GM19438 (cell line): Measurements from ENCODE around the gene ME3.

Experiments used
- ATAC-seq: cut with Tn5 transposase; IDR thresholded peaks from one replicate; pipeline ENCODE4 v1.9.1; 2021; ENCODE audit warnings: low read depth; ENCODE audit not compliant: unreplicated experiment

ME3 gene

GRCh38 chr11:86500500-86501140 lies 171.8 kb downstream of the ME3 start:
- no peak for ATAC-seq

- no peak for ATAC-seq
Observed at GRCh38 chr11:86499723-86500129, 172.7 kb downstream of the ME3 start.

- ATAC-seq, result no peak
Observed at GRCh38 chr11:86497836-86498235, 174.6 kb downstream of the ME3 start.

GRCh38 chr11:86497310-86497709 lies 175.1 kb downstream of the ME3 start:
- no peak for ATAC-seq

- no peak for ATAC-seq
Observed at GRCh38 chr11:86495351-86495750, 177.1 kb downstream of the ME3 start.

- no peak for ATAC-seq
Observed at GRCh38 chr11:86492370-86493010, 179.9 kb downstream of the ME3 start.

- ATAC-seq, result no peak
Observed at GRCh38 chr11:86491027-86491426, 181.4 kb downstream of the ME3 start.

- no peak for ATAC-seq
Observed at GRCh38 chr11:86490582-86490981, 181.8 kb downstream of the ME3 start.

- no peak for ATAC-seq
Observed at GRCh38 chr11:86489442-86489841, 183.0 kb downstream of the ME3 start.

- no peak for ATAC-seq
Observed at GRCh38 chr11:86488553-86488952, 183.9 kb downstream of the ME3 start.

- ATAC-seq, result no peak
Observed at GRCh38 chr11:86487671-86488070, 184.7 kb downstream of the ME3 start.

- ATAC-seq, result no peak
Observed at GRCh38 chr11:86486261-86487030, 186.0 kb downstream of the ME3 start.

GRCh38 chr11:86484795-86485166 lies 187.6 kb downstream of the ME3 start:
- ATAC-seq, result no peak

- no peak for ATAC-seq
Observed at GRCh38 chr11:86483940-86484794, 188.2 kb downstream of the ME3 start.

GRCh38 chr11:86483610-86483939 lies 188.8 kb downstream of the ME3 start:
- ATAC-seq, result no peak

- no peak for ATAC-seq
Observed at GRCh38 chr11:86482692-86483091, 189.7 kb downstream of the ME3 start.

GRCh38 chr11:86481399-86481798 lies 191.0 kb downstream of the ME3 start:
- no peak for ATAC-seq

GRCh38 chr11:86478348-86478747 lies 194.1 kb downstream of the ME3 start:
- ATAC-seq, result no peak

- ATAC-seq, result no peak
Observed at GRCh38 chr11:86477495-86478155, 194.8 kb downstream of the ME3 start.

- ATAC-seq, result no peak
Observed at GRCh38 chr11:86476109-86476861, 196.1 kb downstream of the ME3 start.
